ENCODE measurements around the gene ERC1.

DNA sequence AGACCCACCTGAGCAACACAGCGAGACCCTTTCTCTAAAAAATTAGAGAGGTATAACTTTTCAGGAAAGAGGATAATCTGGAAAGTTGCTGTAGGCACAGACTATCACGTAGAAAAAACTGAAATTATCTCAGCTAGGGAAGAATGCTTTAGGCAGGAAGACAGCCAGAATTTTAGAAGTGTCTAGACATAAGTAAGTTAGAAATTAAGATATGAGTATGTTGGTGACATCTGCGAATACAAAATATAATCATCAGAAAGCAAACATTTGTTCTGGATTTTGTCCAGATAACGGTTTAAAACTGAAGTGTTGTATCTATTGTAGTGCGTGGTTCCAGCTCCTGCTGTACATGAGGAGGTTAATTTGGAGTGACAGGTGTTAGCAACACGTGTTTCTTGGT is 480.2 kb downstream of the ERC1 start:
- TF ChIP-seq, protein P1, sequence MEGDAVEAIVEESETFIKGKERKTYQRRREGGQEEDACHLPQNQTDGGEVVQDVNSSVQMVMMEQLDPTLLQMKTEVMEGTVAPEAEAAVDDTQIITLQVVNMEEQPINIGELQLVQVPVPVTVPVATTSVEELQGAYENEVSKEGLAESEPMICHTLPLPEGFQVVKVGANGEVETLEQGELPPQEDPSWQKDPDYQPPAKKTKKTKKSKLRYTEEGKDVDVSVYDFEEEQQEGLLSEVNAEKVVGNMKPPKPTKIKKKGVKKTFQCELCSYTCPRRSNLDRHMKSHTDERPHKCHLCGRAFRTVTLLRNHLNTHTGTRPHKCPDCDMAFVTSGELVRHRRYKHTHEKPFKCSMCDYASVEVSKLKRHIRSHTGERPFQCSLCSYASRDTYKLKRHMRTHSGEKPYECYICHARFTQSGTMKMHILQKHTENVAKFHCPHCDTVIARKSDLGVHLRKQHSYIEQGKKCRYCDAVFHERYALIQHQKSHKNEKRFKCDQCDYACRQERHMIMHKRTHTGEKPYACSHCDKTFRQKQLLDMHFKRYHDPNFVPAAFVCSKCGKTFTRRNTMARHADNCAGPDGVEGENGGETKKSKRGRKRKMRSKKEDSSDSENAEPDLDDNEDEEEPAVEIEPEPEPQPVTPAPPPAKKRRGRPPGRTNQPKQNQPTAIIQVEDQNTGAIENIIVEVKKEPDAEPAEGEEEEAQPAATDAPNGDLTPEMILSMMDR (conservative IDR thresholded peaks at IDR 0.05; ENCODE audit: low read depth, low read length), result no peak
- TF ChIP-seq RFX5 (IDR thresholded peaks at IDR 0.05; ENCODE audit: low read depth, low read length), result no peak
